GM10248 (cell line): ENCODE data around the gene PDGFRB.

Experiments
- CTCF ChIA-PET: fragments of 300-600 bp; sonication (Branson Sonifier 250); formaldehyde crosslinking; extraction: SDS; loops from one replicate; lab custom pipeline; 2021; ENCODE audit warnings: antibody characterized with exemption; lab: Yijun Ruan, JAX
- POLR2A ChIA-PET: fragments of 350-650 bp; sonication (Branson Sonifier 250); formaldehyde crosslinking; extraction: SDS; loops from one replicate; lab custom pipeline; 2020; ENCODE audit warnings: antibody characterized with exemption; lab: Yijun Ruan, JAX
- DNase-seq: peaks from one replicate; pipeline ENCODE4 v3.0.0; 2012; ENCODE audit errors: extremely low spot score
- CTCF ChIP-seq: IDR thresholded peaks from 2 replicates; pipeline ENCODE4 v1.5.1; 2012; ENCODE audit warnings: mild to moderate bottlenecking, low read depth; ENCODE audit errors: extremely low read depth, missing control alignments, control extremely low read depth

Gene PDGFRB

DNA sequence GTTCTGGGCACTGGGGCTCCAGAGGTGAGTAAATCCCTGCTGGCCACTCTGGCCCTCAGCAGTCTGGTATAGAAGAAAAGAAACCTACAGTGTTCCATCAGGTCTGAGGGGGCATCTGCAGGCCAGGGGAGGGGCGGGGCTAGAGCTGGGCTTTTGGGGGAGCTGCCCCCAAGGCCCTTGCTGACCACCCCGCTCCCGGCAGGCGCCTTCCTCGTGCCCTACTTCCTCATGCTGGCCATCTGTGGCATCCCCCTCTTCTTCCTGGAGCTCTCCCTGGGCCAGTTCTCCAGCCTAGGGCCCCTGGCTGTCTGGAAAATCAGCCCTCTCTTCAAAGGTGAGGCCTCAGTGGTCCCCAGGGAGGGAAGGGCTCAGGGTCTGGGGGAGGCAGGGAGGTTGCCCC, 40.9 kb upstream of the PDGFRB start:
- ChIA-PET POLR2A (interaction anchor here (0.8 kb wide), 1 partner anchor 217 kb away, joined by 3 read pairs; no protein-coding TSS in a partner anchor), CTCF (interaction anchor here (1.0 to 1.7 kb wide), 4 partner anchors 8 to 51 kb away, joined by 3 to 5 read pairs (median 4); no protein-coding TSS in a partner anchor)
- no peak for TF ChIP-seq CTCF
- no peak for DNase-seq

DNA sequence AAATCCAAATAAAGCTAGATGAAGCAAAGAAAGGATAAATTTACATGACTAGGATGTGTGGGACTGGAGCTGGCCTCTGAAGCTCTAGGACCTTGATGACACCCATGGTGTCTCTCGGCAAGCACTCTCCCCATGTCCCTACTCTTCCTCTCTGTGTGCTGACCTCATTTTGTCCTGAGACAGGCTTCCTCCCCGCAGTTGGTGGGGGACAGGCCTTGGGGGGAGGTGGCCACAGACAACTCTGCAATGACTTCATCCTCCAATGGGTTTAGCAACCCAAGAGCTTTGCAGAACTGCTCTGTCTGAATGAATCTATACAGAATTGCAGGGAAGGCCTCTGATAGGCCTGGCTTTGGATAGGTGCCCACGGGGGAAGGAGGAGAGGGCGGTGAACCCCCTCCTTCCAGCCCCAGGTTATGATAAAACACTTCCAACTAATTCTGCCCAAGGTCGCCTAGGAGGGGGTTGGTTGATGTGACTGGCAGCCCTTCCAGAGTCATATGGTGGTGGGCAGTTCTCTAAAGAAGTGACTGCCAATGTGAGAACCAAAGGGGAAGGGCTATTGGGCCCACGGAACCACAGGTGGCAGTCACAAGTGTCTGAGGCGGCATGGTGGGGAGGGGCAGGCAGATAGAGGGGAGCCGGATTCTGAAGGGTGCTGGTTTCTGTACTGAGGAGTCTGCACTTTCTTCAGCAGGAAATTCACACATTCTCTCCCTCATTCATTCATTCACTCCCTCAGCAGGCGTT, 40.3 kb upstream of the PDGFRB start:
- no peak for DNase-seq
- POLR2A ChIA-PET, result no interaction called here

DNA sequence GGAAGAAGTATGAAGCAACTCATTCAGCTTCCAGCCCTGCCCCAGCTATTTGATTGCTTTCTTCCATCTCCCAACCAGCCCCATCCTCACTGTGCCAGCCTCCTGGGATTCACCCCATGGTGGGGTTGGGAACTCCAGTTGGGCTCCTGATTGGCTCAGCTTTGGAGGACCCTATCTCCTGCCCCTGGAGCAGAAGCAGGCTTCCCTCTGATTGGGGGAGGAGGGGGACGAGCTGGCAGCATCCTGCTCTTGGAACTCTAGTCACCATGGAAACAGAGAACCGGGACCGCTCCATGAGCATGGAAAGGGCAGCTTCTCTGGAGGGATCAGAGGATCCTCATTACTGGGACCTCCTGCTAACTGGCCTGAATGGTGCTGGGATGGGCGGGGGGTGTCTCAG, 36.8 kb upstream of the PDGFRB start:
- ChIA-PET POLR2A (no interaction called here), CTCF (interaction anchor here (1.0 to 2.3 kb wide), 3 partner anchors 14 to 80 kb away, joined by 3 to 6 read pairs (median 5); no protein-coding TSS in a partner anchor)
- no peak for DNase-seq
- no peak for TF ChIP-seq CTCF

More for the DNA sequence above, 40.3 kb upstream of the PDGFRB start:
- CTCF ChIA-PET, result interaction anchor here (0.8 to 1.7 kb wide), 6 partner anchors 8 to 50 kb away, joined by 3 to 5 read pairs (median 3); no protein-coding TSS in a partner anchor
- TF ChIP-seq CTCF, result no peak

DNA sequence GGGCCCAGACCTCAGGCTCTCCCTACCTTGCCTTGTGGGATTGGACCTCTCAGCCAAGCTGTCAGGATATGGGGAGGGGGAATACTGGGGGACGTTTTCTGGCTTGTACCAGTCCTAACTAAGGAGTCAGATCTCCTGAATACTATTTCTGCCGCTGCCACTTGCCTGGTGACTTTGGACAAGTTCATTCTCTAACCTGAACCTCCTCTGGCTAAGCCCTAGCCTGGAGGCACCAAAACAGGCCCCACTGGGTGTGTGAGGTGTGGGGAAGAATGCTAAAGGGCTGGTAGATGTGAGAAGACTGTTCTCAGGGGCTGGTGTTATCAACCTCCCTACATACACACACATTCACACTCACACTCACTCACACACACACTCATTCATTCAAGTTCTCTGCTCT, 35.3 kb upstream of the PDGFRB start:
- ChIA-PET POLR2A (no interaction called here), CTCF (no interaction called here)
- TF ChIP-seq CTCF, result no peak
- DNase-seq, result no peak

DNA sequence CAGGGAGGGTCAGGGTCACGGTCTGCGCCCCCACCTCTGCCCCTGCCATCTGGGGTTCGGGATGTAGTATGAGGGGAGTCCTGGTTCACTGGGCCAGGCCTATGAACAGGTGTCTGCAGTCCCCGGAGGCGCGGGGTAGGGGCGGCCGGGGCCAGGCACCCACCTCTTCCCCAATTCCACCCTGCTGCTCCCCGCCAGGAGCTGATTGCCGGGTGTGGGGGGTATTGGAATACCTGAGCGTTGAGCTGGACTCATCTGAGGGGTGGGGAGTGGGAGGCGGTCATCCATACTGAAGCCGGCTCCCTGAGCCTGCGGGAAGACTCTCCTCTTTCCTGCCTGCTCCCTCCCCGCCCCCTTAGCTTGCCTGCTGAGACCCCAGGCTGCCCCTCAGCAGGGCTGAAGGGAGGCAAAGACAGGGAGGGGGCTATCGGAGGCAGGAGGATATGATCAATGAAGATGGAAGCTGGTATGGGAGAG, 34.9 kb upstream of the PDGFRB start:
- CTCF ChIA-PET, result interaction anchor here (0.7 kb wide), 1 partner anchor 11 kb away, joined by 3 read pairs; no protein-coding TSS in a partner anchor
- POLR2A ChIA-PET, result no interaction called here
- no peak for TF ChIP-seq CTCF
- DNase-seq, result no peak

GRCh38 chr5:150189728-150190502, 34.3 kb upstream of the PDGFRB start, which contains the start of gene SLC6A7:
Gene SLC6A7 (plus strand): TSS chr5:150190062. CDS start chr5:150190328, 266 bp downstream.
- no peak for DNase-seq
- no peak for TF ChIP-seq CTCF
- ChIA-PET POLR2A (no interaction called here), CTCF (interaction anchor here (0.7 kb wide), 1 partner anchor 12 kb away, joined by 3 read pairs; no protein-coding TSS in a partner anchor)
